GM18861 (cell line): Measurements from ENCODE around the gene HECTD3.
"Not testable (repeated sequence)": the region's sequence is repeated elsewhere in the genome, so short reads cannot be mapped to it uniquely, and the experiment has no call there.

ENCODE experiments used
- ATAC-seq: cut with Tn5 transposase; IDR thresholded peaks from one replicate; pipeline ENCODE4 v1.9.1; 2021; ENCODE audit not compliant: unreplicated experiment

Gene HECTD3

GRCh38 chr1:45014321-45015028 lies 3.4 kb upstream of the HECTD3 start:
- ATAC-seq = no peak

- ATAC-seq = no peak
Observed at GRCh38 chr1:45013551-45014209, 2.6 kb upstream of the HECTD3 start.

DNA sequence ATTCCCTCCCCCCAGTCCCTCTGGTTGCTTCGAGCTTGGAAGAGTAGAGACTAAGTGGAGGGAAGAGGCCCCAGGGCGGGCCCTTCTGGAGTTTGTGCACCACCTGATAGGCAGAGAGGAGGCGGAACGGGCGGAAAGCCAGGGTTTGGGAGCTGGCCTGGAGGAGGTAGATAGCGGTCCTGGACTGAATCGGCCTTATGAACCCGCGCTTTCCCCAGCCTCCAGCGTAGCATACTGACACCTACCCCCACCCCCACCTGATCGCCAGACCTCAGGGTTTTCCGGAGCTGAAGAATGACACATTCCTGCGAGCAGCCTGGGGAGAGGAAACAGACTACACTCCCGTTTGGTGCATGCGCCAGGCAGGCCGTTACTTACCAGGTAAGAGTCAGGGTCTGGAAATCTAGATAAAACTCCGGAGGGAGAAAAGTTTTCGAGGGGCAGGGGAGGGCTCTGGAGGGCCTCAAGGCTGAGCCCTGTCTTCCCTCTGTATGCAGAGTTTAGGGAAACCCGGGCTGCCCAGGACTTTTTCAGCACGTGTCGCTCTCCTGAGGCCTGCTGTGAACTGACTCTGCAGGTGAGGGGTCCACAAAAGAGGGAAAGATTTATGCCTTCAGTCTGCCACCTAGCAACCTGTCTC lies 1.6 kb upstream of the HECTD3 start:
- ATAC-seq = no peak

DNA sequence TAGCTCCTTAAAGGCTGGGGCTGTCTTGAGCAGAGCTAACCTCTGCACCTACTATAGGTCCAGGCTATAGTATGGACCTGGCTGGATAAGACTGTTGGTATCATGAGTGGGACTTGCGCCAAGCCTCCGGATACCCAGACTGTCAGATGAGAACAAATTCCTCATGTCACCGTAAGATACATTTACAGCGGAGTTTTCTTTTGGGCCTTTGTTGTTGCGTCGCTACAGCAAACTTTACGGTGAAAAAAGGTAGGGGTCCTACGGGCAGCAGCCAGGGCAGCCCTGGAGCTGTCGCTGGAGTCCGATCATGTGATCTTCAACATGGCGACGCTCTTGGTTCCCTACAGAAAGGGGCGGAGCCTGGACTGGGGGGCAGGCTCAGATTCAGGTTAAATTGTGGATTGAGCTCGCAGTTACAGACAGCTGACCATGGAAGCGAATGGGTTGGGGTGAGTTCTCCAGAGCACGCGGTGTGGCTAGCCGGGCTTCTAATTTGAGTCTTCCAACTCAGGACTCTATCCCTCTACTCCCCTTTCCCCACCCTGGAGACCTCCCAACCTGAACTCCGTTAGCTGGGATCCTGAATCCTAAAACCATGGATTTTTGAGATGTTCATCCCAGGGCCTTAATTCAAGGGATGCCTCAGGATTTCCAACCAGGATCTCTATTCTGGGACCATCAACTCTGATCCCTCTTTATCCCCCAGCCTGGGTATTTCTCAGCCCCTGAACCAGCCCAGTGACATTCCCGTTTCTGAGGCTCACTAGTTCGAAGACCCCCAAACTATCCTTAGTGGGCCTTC lies 914 bp upstream of the HECTD3 start, which contains the start of gene UROD:
TSS of gene UROD (plus strand) at position 418 of the 802 bp plus-strand sequence. CDS start at position 430, 12 bp downstream.
- peak; percentile 60 for ATAC-seq

- ATAC-seq = no peak
Observed at GRCh38 chr1:45009956-45010854, 919 bp downstream of the HECTD3 start.

DNA sequence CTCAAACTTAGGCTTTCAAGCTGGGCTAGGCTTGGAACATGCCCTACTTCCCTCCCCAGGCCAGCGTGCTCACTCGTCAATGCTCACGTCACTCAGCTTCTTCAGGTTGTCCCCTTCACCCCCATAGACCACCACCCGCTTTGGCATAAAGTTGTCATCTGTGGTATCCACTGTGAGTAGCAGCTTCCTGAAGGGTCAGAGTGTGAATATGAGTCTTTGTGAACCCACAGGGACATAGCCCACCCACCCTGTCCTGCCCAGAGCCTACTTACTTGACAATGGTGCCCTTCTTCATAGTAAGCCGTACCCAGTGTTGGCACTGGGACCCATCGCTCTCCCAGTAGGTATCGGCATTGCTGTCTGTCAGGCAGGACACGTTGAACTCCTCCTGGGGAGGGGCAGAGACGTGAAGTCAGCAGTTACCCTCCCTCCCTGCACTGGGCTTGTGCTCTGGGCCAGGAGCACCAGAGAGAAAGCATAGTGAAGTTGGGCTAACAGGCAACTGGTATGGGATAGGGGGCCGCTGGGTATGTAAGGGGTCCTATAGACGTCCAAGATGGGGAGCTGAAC lies 1.7 kb downstream of the HECTD3 start:
- ATAC-seq = no peak

DNA sequence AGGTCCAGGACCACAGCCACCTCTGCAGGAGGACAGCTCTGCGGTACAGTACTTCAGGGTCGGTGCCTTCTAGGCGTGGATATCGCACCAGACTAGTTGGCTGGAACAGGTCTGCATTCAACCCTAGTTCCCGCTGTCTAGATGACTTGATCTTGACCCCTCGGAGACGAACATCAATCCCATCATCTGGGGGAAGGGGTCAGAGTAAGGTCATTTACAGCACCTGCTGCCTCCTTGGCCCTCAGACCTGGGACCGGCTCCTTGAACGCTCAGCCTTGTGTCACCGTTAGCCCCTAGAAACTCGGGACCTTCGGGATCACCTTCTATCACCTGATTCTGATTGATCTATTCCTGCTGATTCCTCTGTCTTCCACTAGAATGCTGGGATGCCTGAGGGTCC lies 2.6 kb downstream of the HECTD3 start:
- no peak for ATAC-seq

DNA sequence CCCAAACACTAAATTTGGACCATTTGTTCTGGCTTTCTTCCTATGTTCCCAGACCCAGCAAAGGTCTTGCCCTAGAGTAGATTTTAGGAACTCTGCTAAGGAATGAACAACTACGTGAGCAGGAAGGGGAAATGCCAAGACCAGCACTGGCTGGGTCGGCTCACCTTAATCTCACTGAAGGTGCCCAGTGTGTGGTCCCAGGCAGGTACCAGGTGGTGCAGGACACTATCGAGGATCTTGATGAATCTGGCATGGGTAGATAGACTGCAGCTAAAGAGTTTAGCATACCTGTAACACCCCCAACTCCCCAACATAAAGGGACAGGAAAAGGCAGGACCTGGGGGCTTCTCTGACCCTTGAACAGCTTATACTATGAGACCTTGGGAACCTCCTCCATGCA lies 3.0 kb downstream of the HECTD3 start:
- ATAC-seq = no peak

DNA sequence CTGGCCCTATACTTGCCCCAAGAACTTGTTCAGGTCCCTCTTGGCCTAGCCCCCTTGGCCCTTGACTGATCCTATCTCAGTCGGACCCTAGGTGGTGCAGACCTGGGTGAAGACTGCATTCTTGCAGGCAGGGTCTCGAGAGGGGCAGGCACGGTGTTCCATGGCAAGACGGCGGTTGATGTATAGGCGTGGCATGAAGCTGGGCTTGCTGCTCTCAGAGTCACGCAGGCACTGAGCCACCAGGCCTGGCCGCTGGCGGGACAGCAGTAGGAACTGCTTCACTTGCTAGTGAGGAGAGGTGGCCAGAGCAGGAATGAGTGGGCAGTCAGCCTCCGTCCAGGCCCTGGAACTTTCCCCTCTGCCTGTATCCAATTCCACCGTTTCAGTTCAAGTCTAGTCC lies 3.8 kb downstream of the HECTD3 start:
- no peak for ATAC-seq

DNA sequence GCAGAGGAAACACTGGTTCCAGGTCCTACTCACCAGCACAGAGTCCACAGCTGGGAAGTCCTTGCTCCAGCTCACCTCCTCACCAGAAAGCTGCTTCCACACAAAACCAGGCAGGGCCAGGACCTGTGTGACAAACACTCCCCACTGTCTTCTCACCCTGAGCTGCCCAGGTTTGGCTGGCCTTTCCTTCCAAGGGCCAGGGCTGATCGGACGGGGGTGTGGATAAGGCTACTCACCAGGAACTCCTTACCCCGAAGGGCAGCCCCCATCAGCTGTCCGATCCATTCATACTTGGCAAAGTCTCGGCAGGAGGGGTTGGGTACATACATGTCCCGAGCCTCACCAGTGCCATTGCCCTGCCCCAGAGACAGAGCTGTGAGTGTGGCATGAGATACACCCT lies 5.4 kb downstream of the HECTD3 start:
- no peak for ATAC-seq

GRCh38 chr1:45004281-45004920 lies 6.7 kb downstream of the HECTD3 start:
- no peak for ATAC-seq

GRCh38 chr1:45003741-45004140 lies 7.4 kb downstream of the HECTD3 start:
- no peak for ATAC-seq

GRCh38 chr1:45002650-45003645 lies 8.2 kb downstream of the HECTD3 start:
- no peak for ATAC-seq

GRCh38 chr1:45001576-45001975 lies 9.5 kb downstream of the HECTD3 start:
- ATAC-seq = not testable (repeated sequence)

- no peak for ATAC-seq
Observed at GRCh38 chr1:45001011-45001481, 10.1 kb downstream of the HECTD3 start.

DNA sequence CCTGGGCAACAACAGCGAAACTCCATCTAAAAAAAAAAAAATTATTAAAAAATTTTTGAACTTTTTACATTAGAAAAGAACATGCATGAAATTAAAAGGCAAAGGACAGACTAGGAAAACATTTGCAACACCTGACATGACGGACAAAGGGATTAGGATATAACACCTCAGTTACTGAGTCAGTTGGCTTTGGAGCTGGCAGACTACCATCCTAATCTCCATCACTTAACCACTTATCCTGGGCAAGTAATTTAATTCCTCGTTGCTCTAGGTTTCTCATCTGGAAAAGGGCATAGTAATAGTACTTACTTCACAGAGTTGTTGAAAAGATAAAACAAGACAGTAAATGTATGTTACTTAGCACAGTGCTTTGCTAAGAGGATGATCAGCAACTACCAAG lies 11.9 kb downstream of the HECTD3 start:
- ATAC-seq = no peak

DNA sequence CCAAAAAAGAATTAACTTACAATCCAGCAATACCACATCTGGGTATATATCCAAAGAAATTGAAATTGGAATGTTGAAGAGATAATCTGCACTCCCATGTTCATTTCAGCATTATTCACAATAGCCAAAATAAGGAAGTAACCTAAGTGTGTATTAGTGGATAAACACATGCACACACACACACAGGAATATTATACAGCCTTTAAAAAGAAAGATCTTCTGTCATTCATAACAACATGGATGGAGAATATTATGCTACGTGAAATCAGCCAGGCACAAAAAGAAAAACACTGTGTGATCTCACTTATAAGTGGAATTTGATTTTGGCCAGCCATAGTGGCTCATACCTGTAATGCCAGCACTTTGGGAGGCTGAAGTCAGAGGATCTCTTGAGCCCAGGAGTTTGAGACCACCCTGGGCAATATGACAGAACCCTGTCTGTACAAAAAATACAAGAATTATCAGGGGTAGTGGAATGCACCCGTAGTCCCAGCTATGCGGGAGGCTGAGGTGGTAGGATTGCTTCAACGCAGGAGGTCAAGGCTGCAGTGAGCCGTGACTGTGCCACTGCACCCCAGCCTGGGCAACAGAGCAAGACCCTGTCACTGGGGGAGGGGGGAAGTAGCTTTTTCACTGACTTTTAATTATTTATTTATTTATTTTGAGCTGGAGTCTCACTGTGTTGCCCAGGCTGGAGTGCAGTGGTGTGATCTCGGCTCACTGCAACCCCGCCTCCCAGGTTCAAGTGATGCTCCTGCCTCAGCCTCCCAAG lies 15.5 kb downstream of the HECTD3 start:
- ATAC-seq = no peak
